GM12874 (cell line): ENCODE data around the gene AQR.

Experiments
- CTCF ChIP-seq: IDR thresholded peaks from 2 replicates; pipeline ENCODE4 v1.5.1; 2011; ENCODE audit warnings: low read depth, mild to moderate bottlenecking, control low read depth, low read length, moderate library complexity; ENCODE audit not compliant: insufficient read depth

AQR gene

GRCh38 chr15:34869110-34869509, 100.4 kb downstream of the AQR start:
- no peak for TF ChIP-seq CTCF

GRCh38 chr15:34865531-34865930, 104.0 kb downstream of the AQR start:
- no peak for TF ChIP-seq CTCF

- TF ChIP-seq CTCF = no peak
Measured at GRCh38 chr15:34861214-34861613, 108.3 kb downstream of the AQR start.

- TF ChIP-seq CTCF = no peak
Measured at GRCh38 chr15:34855893-34856292, 113.6 kb downstream of the AQR start.

- no peak for TF ChIP-seq CTCF
Measured at GRCh38 chr15:34855413-34855812, 114.1 kb downstream of the AQR start.

- no peak for TF ChIP-seq CTCF
Measured at GRCh38 chr15:34854232-34854631, 115.3 kb downstream of the AQR start.

- TF ChIP-seq CTCF = no peak
Measured at GRCh38 chr15:34853001-34853758, 116.4 kb downstream of the AQR start.

GRCh38 chr15:34851751-34852150, 117.8 kb downstream of the AQR start:
- TF ChIP-seq CTCF = no peak
